A549 (cell line): ENCODE results near the gene AFF2.

Experiments used
- CEBPB ChIP-seq, 2 experiments: fragments of >200 bp in 1 of 2; sonication (Bioruptor Twin) in 1 of 2; formaldehyde crosslinking in 1 of 2; IDR thresholded peaks; 2 replicates each; pipeline ENCODE4 v1.6.1; 2012 to 2016
- EHMT2 ChIP-seq: fragments of 200-600 bp; sonication (generic); IDR thresholded peaks from 2 replicates; pipeline ENCODE4 v1.6.1; 2016; ENCODE audit warnings: antibody characterized with exemption, low read depth, mild to moderate bottlenecking, moderate library complexity
- NR3C1 ChIP-seq: fragments of >200 bp; sonication (Bioruptor Twin); formaldehyde crosslinking; IDR thresholded peaks from 3 replicates; pipeline ENCODE4 v1.6.1; 2017
- TF ChIP-seq, protein P1 (sequence below): fragments of >200 bp; sonication (Bioruptor Twin); formaldehyde crosslinking; IDR thresholded peaks from 3 replicates; pipeline ENCODE4 v1.5.1; 2016
- TF ChIP-seq, protein P2 (sequence below): fragments of 450-650 bp; IDR thresholded peaks from 2 replicates; pipeline ENCODE4 v1.6.1; 2014; ENCODE audit warnings: antibody characterized with exemption
- TF ChIP-seq, protein P3 (sequence below): IDR thresholded peaks from 2 replicates; pipeline ENCODE4 v1.6.1; 2012

DNA sequence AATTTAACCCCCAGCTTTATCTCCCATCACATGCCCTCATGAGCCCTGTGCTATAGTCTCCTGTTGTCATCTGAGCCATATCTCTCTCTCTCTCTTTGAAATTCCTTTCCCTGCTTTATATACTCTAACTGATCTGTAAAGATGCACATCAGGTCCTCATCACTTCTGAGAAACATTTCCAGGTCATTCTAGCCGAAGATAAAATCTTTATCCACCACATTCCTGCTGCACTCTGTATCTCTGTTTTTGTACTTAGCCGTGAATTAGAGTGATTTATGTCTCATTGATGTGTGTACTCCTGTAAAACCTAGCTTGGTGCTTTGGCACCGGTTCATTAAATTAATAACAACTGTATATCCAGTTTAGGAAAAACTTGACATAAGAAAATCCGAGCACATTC, 113.2 kb downstream of the AFF2 start:
- TF ChIP-seq, protein P1, sequence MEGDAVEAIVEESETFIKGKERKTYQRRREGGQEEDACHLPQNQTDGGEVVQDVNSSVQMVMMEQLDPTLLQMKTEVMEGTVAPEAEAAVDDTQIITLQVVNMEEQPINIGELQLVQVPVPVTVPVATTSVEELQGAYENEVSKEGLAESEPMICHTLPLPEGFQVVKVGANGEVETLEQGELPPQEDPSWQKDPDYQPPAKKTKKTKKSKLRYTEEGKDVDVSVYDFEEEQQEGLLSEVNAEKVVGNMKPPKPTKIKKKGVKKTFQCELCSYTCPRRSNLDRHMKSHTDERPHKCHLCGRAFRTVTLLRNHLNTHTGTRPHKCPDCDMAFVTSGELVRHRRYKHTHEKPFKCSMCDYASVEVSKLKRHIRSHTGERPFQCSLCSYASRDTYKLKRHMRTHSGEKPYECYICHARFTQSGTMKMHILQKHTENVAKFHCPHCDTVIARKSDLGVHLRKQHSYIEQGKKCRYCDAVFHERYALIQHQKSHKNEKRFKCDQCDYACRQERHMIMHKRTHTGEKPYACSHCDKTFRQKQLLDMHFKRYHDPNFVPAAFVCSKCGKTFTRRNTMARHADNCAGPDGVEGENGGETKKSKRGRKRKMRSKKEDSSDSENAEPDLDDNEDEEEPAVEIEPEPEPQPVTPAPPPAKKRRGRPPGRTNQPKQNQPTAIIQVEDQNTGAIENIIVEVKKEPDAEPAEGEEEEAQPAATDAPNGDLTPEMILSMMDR, result no peak
- TF ChIP-seq, protein P2, sequence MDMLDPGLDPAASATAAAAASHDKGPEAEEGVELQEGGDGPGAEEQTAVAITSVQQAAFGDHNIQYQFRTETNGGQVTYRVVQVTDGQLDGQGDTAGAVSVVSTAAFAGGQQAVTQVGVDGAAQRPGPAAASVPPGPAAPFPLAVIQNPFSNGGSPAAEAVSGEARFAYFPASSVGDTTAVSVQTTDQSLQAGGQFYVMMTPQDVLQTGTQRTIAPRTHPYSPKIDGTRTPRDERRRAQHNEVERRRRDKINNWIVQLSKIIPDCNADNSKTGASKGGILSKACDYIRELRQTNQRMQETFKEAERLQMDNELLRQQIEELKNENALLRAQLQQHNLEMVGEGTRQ, result no peak
- TF ChIP-seq CEBPB (IDR thresholded peaks at IDR 0.05) (no peak), NR3C1 (no peak), EHMT2 (no peak)
- TF ChIP-seq, protein P3, sequence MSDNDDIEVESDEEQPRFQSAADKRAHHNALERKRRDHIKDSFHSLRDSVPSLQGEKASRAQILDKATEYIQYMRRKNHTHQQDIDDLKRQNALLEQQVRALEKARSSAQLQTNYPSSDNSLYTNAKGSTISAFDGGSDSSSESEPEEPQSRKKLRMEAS, result no peak
